ENCODE measurements around the gene MAPK12.
"Not testable (repeated sequence)": the region's sequence is repeated elsewhere in the genome, so short reads cannot be mapped to it uniquely, and the experiment has no call there.

MAPK12 gene

GRCh38 chr22:50281957-50282356 lies 20.5 kb upstream of the MAPK12 start:
- DNase-seq, result no peak

GRCh38 chr22:50281384-50281760 lies 19.9 kb upstream of the MAPK12 start:
- DNase-seq, result no peak

GRCh38 chr22:50280708-50281383 lies 19.4 kb upstream of the MAPK12 start:
- DNase-seq, result no peak

- DNase-seq, result no peak
Measured at GRCh38 chr22:50280022-50280707, 18.7 kb upstream of the MAPK12 start.

GRCh38 chr22:50278956-50279619 lies 17.6 kb upstream of the MAPK12 start:
- no peak for DNase-seq

- DNase-seq, result no peak
Measured at GRCh38 chr22:50278461-50278860, 17.0 kb upstream of the MAPK12 start.

- no peak for DNase-seq
Measured at GRCh38 chr22:50277761-50278160, 16.3 kb upstream of the MAPK12 start.

- peak; percentile 37 for DNase-seq
Measured at GRCh38 chr22:50276143-50276542, 14.7 kb upstream of the MAPK12 start.

GRCh38 chr22:50275181-50276055 lies 13.9 kb upstream of the MAPK12 start:
- no peak for DNase-seq

GRCh38 chr22:50274771-50275170 lies 13.3 kb upstream of the MAPK12 start:
- no peak for DNase-seq

GRCh38 chr22:50274311-50274710 lies 12.8 kb upstream of the MAPK12 start:
- DNase-seq, result no peak

GRCh38 chr22:50273781-50274180 lies 12.3 kb upstream of the MAPK12 start:
- DNase-seq, result not testable (repeated sequence)

GRCh38 chr22:50273352-50273751 lies 11.9 kb upstream of the MAPK12 start:
- not testable (repeated sequence) for DNase-seq

- no peak for DNase-seq
Measured at GRCh38 chr22:50272044-50272802, 10.7 kb upstream of the MAPK12 start.

GRCh38 chr22:50271519-50271970 lies 10.1 kb upstream of the MAPK12 start:
- DNase-seq, result no peak

- peak; percentile 45 for DNase-seq
Measured at GRCh38 chr22:50270666-50271394, 9.3 kb upstream of the MAPK12 start.

- peak; percentile 56 for DNase-seq
Measured at GRCh38 chr22:50269970-50270665, 8.6 kb upstream of the MAPK12 start, which contains the start of gene MAPK11. MAPK11 (minus strand) TSS chr22:50270380; CDS start chr22:50270292, 88 bp downstream.

GRCh38 chr22:50269573-50269969 lies 8.1 kb upstream of the MAPK12 start:
- DNase-seq, result no peak

- no peak for DNase-seq
Measured at GRCh38 chr22:50268655-50269113, 7.2 kb upstream of the MAPK12 start.

- DNase-seq, result no peak
Measured at GRCh38 chr22:50267591-50268390, 6.3 kb upstream of the MAPK12 start.

All from activated gamma-delta T cell (primary cell).